HG02885 (cell line): Measurements from ENCODE around the gene UBR2.
"Not testable (repeated sequence)": the region's sequence is repeated elsewhere in the genome, so short reads cannot be mapped to it uniquely, and the experiment has no call there.

Source experiments
- ATAC-seq: cut with Tn5 transposase; IDR thresholded peaks from one replicate; pipeline ENCODE4 v1.9.1; 2021; ENCODE audit warnings: mild to moderate bottlenecking; ENCODE audit not compliant: unreplicated experiment, poor library complexity

Gene UBR2

DNA sequence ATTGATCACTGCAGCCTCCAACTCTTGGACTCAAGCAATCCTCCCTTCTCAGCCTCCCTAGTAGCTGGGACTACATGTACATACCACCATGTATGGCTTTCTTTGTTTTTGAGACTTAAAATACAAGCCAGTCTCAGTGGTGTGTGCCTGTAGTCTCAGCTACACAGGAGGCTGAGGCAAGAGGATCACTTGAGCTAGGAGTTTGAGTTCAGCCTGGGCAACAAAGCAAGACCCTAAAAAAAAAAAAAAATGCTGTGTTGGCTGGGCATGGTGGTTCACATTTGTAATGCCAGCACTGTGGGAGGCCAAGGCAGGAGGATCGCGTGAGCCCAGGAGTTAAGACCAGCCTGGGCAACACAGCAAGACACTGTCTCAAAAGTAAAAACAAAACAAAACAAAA is 51.7 kb downstream of the UBR2 start:
- no peak for ATAC-seq

DNA sequence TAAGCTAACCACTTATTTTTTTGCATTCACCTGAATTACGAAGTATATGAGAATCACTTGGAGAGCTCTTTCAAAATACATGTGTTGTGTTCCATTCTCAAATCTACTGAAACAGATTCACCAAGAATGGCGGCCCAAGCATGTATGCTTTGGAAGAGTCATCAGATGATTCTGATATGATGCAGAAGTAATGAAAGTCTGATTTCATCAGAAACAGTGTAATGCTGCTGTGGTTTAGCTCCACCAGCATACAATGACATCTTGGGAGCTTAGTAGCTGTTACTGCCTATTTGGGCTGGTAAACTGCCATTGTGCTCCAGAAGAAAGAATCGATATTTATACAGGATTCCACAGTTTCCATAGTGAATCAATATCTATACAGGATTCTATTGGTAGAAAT is 52.9 kb downstream of the UBR2 start:
- ATAC-seq = no peak

- no peak for ATAC-seq
These were observed 54.3 kb downstream of the UBR2 start for GRCh38 chr6:42618105-42618504.

GRCh38 chr6:42618686-42619085 is 54.9 kb downstream of the UBR2 start:
- no peak for ATAC-seq

GRCh38 chr6:42619963-42620362 is 56.1 kb downstream of the UBR2 start:
- no peak for ATAC-seq

GRCh38 chr6:42624601-42625000 is 60.8 kb downstream of the UBR2 start:
- no peak for ATAC-seq

GRCh38 chr6:42627044-42627443 is 63.2 kb downstream of the UBR2 start:
- no peak for ATAC-seq

DNA sequence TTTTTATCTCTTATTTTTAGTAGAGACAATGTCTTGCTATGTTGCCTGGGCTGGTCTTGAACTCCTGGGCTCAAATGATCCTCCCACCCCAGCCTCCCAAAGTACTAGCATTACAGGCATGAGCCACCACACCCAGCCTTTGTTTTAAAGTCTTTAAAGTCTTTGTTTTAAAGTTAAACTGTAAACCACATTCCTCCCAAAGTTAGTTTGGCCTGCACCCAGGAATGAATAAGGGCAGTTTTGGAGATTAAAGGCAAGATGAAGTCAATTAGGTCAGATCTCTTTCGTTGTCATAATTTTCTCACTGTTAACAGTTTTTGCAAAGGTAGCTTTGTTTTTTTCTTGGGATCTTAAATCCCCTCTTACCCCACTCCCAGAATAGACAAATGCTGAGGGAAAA is 63.8 kb downstream of the UBR2 start:
- no peak for ATAC-seq

DNA sequence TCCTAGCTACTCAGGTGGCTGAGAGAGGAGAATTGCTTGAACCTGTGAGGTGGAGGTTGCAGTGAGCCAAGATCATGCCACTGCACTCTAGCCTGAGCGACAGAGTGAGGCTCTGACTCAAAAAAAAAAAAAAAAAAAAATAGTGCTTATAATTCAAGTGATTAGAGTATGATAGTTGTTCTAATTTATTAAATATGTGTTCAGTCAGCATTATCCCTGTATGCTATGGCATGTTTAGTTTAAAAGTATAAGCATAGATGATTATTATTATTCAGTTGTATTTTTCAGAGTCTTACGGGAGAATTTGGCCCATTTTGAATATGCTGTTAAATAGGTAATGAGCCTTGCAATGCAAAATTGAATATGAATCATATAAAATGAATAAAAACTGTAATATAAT is 64.8 kb downstream of the UBR2 start:
- ATAC-seq = no peak

DNA sequence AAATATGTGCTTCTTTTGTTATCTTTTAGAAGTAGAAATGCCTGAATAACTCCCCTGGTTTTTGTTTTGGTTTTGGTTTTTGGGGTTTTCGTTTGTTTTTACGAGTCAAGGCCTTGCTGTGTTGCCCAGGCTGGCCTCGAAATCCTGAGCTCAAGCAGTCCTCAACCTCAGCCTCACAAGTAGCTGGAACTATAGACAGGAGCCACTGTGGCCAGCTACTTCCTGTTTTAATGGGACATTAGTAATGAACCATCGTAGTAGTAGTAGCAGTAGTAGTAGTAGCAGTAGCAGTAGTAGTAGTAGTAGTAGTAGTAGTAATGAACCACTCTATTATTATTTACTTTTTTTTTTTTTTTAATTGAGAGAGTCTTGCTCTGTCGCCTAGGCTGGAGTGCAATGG is 66.0 kb downstream of the UBR2 start:
- ATAC-seq = no peak

GRCh38 chr6:42637681-42638080 is 73.9 kb downstream of the UBR2 start:
- ATAC-seq = no peak

DNA sequence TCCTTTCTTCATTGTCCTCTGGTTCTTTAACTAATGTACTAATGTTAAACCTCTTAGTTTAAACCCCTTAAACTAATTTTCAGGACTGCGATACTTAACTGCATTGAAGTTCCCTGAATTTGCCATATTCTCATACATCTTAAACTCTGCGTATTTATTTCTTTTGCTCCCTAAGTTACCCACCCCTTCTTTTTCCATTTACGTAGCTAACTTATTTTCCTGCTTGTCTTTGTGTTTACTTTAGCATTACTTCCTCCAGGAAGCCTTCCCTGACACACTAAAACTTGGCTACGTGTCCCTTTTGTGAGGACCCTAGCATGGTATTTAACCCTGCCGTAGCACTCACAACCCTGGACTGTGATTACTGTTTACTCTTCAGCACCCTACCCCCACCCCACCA is 79.0 kb downstream of the UBR2 start:
- no peak for ATAC-seq

GRCh38 chr6:42644211-42644610 is 80.4 kb downstream of the UBR2 start:
- ATAC-seq = no peak

DNA sequence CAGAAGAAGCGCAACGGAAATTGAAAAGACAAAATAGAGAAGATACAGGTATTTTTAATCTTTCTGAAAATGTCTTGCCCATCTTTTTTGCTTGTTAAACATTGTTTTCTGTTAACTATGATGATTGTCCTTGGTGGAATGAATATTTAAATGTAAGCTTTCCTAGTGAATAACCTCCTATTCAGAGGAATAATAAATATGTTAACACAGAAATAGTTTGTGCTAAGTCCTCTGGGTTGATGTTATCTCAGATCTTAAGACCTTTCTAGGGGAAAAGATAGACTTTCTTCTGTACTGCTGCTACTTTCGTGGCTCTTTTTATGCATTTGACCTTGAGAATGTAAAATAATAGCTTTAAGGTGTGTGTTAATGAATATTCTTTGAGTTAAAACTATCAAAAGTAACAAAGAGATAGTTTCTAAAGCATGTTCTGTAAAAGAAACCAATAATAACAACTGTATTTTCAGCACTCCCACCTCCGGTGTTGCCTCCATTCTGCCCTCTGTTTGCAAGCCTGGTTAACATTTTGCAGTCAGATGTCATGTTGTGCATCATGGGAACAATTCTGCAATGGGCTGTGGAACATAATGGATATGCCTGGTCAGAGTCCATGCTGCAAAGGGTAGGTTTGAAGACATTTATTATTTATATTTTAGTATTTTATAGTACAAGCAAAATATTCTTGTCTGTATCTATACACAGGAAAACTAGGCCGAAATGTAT is 88.4 kb downstream of the UBR2 start:
- ATAC-seq = no peak

- ATAC-seq = no peak
These were observed 90.0 kb downstream of the UBR2 start for GRCh38 chr6:42653851-42654250.

- ATAC-seq = no peak
These were observed 96.0 kb downstream of the UBR2 start for GRCh38 chr6:42659806-42660205.

GRCh38 chr6:42661540-42662153 is 97.8 kb downstream of the UBR2 start:
- ATAC-seq = no peak

DNA sequence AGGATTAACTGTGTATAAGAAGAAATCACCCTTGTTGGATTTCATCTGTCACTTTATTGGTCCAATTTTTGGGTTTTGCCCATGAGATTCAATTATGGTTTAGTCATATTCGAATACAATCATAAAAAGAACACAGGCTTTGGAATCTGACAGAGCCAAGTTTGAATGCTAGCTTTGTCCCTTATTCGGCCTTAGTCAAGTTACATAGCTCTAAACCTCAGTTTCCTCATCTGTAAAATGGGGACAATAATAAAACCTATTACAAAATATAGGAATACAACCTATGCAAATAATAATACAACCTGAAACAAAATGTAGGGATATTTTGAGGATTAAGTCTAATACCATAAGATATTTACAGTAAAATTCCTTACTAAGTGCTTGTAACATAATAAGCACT is 100.9 kb downstream of the UBR2 start:
- ATAC-seq = no peak

- ATAC-seq = not testable (repeated sequence)
These were observed 110.5 kb downstream of the UBR2 start for GRCh38 chr6:42674368-42674767.

DNA sequence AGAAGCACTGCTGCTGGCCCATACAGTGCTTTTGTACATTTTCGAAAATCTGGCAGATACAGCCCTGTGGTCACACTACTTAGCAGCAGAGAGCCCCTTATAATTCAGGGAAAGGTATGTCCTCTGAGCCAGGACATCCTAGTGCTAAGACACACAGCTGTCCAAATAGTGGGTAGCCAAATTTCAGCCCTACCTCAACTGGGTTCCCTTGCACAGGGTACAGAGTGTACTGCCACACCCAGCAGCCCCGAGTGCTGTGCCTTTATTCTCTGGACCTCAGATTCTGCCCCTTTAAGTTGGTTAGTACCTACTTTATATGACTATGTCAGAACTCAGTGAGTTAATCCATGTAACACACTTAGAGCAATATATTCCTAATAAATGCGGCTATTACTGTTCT is 111.0 kb downstream of the UBR2 start:
- ATAC-seq = no peak

DNA sequence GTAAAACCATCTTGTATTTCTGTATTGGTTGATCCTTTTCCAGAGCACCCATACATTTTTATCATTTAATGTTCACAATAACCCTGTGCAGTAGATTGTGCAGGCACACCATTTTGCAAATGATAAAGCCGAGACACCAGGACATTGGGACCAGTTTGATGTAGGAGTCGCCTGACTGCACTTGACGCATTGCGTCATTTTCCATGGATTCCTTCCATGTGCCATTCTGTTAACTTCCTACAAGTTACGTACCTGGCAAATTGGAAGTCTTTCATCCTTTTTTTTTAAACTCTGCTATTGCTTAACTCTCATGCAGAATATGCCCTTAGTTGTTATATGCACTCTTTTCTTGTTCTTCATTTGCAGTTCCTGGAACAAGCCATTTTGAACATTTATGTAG is 115.5 kb downstream of the UBR2 start:
- ATAC-seq = no peak

DNA sequence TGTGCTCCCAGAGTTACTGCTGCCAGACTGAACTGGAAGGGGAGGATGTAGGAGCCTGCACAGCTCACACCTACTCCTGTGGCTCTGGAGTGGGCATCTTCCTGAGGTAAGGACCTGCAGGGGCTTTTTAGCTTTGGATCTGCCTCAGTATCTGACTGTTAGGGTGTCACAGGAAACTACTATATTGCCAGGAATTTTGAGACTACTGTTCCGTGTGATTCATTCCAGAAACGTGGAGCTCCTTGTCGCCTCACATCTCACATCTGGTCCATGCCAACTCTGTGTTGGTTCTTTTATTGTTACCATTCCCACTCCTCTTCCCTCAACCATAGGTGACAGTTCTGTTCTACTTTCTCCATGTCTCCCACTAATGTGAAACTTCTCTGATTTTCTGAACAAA is 124.5 kb downstream of the UBR2 start:
- ATAC-seq = no peak
